Limb (tissue), 2 donors: ENCODE data around the gene MUC2.

Experiments
- DNase-seq, 2 donors: peaks; one replicate each; pipeline ENCODE4 v3.0.0-alpha.2; 2016; ENCODE audit errors: extremely low spot score in 2 of 2

MUC2 gene

DNA sequence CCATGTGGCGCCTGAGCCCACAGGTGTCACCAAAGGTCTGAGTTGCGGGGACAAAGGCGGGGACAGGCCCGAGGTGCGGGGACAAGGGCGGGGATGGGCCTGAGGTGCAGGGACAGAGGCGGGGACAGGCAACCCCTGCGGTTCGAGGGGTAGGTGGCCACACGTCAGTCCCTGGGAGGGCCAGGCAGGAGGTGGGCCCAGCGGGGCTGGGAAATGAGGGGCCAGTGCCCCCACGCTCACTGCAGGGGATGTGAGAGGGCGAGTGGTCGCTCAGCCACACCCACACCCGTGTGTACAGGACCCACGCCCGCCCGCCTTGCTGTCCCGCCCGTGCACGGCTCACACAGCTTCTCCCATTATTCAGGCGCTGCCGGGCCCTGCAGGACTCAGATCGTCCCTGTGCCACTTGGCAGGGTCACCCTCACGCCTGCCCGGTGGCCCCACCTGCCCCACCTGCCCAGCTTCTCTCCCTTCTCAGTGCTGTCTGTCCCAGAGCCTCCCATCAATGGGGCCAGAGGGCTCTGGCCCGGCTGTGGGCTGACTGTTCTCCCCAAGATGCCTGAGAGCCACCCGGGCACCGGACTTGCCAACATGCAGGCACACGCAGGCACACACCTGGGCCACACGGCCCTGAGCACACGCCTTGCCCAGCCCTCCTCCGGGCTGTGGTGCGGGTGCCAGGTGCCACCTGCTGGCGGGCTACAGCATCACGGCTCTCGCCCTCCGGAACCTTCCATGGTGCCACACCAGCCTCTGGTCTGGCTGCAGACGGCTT is 23.9 kb upstream of the MUC2 start:
- DNase-seq, result peak; percentile 51 to 85

DNA sequence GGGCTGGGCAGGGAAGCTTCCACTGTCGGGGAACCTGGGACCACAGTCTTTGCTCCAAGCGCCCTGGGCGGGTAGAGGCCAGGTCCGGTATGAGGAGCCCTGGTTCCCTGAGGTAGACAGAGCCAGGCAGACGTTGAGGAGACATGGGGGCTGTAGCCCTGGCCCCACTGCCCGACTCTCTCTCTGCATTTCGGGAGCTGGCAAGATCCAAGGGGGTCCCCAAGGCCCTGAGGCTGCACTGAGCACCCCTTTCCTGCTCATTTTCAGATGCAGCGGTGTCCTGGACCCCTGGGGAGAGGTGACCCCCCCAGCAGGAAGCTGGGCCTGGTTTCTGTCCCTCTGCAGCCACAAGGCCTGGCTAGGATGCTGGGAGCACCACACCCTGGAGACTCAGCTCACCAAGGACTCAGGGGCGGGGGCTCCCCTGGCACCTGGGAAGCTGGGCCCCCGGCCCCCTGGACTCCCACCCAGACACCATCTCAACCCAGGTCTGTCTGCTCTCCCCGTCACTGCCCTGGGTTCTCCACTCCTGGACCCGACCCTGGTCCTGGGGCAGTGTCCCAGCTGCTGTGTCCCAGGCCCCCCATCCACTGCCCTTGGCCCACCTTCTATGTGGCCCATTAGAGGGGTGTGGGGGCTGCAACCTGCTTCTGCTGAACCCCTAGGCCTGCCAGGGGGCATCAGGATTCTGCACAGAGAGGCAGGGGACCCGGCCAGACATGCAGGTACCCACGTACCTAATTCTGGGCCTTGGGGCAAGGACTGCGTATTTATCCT is 23.1 kb upstream of the MUC2 start:
- peak in 1 of 2 donors; percentile 27 for DNase-seq

- DNase-seq, result peak in 1 of 2 donors; percentile 27
Measured at GRCh38 chr11:1052133-1053011, 22.3 kb upstream of the MUC2 start.

- peak in 1 of 2 donors; percentile 40 for DNase-seq
Measured at GRCh38 chr11:1053121-1053901, 21.4 kb upstream of the MUC2 start.

DNA sequence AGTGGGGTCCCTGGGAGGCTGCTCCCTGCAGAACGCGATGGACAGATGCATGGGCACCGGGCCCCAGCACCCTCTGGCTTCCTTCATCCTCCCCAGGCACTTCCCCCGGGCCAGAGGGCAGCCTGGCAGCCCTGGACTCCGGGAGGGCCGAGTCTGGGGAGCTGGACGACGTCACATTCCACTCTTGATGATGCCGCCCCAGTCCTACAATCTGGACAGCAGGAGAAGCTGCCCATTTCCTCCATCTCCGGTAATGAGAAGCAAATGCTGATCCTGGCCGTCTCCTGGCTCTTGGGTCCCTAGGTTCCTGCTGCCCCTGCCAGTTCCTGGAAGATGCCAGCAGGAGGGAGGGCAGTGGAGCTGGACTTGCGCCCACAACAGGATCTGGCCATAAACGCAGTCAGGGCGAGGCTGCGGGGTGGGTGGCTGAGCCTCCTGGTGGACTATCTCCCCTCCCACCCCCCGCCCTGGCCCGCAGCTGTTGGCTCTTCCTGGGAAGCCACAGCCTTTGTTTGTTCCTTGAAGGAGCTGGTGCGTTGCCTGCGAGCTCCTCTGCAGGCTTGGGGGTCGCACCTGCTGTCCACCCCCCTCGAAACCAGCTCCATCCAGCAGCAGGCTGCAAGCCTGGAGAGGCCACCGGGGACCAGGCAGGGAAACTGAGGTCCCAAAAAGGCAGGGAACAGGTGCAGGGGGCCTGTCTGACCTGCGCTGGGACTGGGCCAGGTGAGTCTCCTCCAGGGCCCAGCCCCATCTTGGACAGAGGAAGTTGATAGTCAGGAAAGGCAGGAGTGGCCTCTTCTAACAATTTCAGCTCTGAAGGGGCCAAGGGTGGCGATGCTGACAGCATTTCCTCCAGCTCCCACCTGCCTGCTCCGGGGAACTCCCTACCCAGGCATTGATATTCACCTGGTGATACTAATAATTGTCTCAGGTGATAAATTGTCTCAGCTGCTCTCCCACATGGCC is 20.2 kb upstream of the MUC2 start:
- peak in 1 of 2 donors; percentile 37 for DNase-seq

GRCh38 chr11:1055109-1055703 is 19.5 kb upstream of the MUC2 start:
- DNase-seq, result peak in 1 of 2 donors; percentile 19

DNA sequence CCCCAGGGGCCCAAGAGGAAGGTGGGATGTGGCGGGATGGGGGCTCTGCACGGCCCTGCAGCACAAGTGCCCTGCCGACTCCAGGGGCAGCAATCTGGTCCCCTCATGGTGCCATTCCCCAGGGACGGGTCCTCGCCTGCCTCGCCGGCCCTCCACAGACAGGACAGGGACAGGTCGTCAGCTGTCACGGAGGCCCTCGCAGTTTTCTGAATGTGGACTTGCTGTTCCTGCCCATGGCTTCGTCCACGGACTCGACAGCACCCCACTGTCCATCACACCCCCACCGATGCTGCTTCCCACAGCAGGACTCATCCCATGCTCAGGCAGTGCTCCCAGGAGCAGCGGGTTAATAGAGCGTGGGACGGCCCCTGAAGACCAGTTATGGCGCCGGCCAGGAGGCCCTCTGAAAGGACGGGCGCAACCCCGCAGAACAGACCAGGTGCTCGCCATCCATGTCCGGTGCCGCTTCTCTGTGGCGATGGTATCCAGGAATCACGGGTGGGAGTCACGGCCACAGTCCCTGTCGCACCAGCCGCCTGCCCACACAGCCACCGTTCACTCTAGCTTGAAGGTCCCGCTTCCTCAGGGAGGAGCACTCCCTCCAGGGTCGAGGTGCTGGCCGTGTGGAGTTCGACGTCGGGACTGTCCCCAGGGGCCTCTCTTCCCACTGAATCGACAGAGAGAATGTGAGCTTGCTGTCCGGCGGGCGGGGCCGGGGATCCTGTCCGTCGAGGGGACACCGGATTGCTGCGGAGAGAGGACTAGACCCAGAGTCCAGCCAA is 18.5 kb upstream of the MUC2 start:
- DNase-seq, result peak in 1 of 2 donors; percentile 24

DNA sequence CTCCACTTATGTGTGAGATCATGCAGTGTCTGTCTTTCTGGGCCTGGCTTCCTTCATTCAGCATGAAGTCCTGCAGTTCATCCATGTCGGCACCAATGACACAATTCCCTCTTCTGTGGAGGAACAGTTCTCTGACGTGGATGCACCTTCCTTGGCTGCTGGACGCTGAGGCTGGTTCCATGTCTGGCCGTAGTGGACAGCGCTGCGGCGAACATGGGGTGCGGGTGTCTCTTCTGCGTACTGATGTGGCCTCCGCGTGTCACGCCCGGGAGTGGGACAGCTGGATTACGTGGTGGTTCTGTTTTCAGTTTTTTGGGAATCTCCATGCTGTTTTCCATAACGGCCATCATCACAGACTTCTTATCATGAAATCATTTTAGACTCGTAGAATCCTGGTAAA is 16.9 kb upstream of the MUC2 start:
- no peak for DNase-seq

- DNase-seq, result no peak
Measured at GRCh38 chr11:1059759-1060158, 14.9 kb upstream of the MUC2 start.

DNA sequence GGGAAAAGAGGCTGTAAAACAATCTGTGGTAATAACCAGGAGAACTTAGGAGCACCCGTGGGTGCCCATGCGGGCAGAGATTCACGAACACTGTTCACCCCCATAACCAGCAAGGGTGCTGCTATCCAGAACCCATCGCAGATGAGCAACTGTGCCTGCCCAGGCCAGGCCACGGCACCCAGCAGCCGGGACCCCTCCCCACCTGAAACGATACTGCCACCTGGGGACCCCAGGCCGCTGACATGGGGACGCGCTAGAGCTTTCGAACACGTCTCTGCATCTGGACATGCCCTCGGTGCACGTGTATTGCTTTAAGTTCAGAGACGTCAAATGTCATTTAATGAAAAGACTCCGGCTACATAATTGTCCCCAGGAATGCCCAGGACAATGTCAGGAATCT is 14.3 kb upstream of the MUC2 start:
- DNase-seq, result no peak

DNA sequence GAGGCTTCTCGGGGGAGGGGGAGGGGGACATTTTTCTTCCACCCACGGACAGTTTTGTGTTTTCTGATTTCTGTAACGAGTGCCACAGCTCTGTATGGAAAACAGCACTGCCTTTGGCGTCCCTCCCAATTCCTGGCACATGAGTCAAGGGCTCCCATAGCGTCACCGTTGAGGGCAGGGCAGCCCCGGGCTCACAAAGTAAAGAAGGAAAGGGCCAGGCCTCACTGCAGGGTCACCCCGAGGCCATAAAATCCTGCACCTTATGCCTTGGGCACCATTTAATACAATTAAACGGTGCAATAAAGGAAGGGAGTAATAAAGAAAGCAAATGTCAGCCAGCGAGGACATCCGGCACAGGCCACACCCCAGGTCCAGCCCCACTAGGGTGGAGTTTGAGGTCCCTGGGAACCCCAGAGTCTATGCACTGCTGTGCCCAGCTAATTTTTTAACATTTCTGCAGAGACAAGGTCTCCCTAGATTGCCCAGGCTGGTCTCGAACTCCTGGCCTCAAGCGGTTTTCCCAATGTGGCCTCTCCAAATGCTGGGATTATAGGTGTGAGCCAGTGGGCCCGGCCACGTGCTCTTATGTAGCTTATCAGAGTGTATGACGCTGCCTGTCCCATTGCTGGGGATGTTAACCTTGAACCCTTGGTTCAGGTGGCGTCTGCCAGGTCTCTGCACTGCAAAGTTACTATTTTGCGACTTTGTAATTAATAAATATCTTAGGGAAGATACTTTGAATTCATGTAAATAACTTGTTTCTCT is 13.6 kb upstream of the MUC2 start:
- no peak for DNase-seq

GRCh38 chr11:1062075-1062820 is 12.4 kb upstream of the MUC2 start:
- no peak for DNase-seq

- DNase-seq, result no peak
Measured at GRCh38 chr11:1064167-1064566, 10.5 kb upstream of the MUC2 start.

GRCh38 chr11:1067812-1068496 is 6.7 kb upstream of the MUC2 start:
- no peak for DNase-seq

- DNase-seq, result no peak
Measured at GRCh38 chr11:1069740-1070139, 4.9 kb upstream of the MUC2 start.

DNA sequence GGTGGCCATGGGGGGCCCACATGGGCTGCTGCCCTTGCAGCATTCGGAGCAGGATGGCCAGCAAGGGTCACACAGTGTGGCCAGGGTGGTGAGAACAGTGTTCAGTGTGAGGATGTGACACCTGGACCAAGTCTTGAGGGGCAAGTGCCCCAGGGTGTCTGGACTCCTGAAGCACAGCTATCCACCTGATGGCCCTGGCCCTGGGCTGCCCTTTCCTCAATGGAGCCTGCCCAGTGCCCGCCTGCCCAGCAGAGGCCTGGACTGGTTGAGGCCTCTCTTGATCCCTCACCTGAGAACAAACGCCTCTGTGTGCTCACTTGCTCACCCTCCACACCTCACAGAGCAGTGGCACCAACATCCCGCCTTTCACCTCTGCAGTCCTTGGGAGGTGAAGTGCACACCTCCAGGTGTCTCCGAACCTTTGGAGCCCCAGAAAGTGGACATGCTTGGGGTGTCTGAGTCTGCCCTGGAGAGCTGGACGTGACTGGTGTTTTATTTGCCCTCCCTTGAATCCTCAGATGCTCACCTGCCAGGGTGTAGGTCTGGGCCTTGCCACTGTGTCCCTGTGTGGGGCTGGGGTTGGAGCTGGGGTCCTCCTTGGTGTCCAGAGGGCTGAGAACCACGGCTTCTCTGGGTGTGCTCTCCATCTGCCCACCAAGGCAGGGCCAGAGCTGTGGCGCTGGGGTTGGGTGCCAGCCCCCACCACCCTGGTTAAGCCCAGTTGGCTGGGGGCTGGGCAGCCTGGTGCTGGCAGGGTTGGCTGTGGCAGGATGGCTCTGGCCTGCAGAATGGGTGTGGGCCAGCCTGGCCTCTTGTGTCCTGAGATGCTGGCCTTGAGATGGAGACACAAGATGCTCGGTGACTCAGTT is 3.8 kb upstream of the MUC2 start:
- DNase-seq, result no peak
